ENCODE results near the gene SLCO3A1. TPM values are rescaled to one million over a fixed set of nuclear protein-coding genes. Genes with fewer than 3 reads are reported as not detected.

SLCO3A1 gene
- total RNA-seq, 1 experiment from 2014 or later: 10.1 TPM

GRCh38 chr15:92105611-92106010, 252.1 kb downstream of the SLCO3A1 start:
- Mint-ChIP-seq H3K27me3 (ENCODE audit: insufficient read depth, unreplicated experiment) (no peaks in the 10 kb centered on the region), H3K9me3 (ENCODE audit: unreplicated experiment) (no peaks in the 10 kb centered on the region), H3K4me1 (ENCODE audit: insufficient read depth, unreplicated experiment) (no peaks in the 10 kb centered on the region), H3K27ac (ENCODE audit: low read depth, unreplicated experiment) (no peak overlapping the region), H3K36me3 (ENCODE audit: insufficient read depth, unreplicated experiment) (no peaks in the 10 kb centered on the region), H3K4me3 (ENCODE audit: unreplicated experiment) (no peak overlapping the region)
- ChIA-PET POLR2A (no interaction called here), CTCF (no interaction called here)
- BruUV-seq (replicated peaks): no TSS peak
- no peak for DNase-seq (ENCODE audit: unreplicated experiment)
- TF ChIP-seq CTCF (IDR thresholded peaks at IDR 0.05; ENCODE audit: unreplicated experiment): no peak
- intact Hi-C loops (cut with micrococcal nuclease): no loop called here

- DNase-seq (ENCODE audit: unreplicated experiment): no peak
- H3K9me3 Mint-ChIP-seq (ENCODE audit: unreplicated experiment): no peaks in the 10 kb centered on the region
- CTCF ChIA-PET: interaction anchor here (0.6 to 1.4 kb wide), 5 partner anchors 17 to 829 kb away, joined by 3 to 5 read pairs (median 3); no protein-coding TSS in a partner anchor
- intact Hi-C loops (cut with micrococcal nuclease): no loop called here
- no peaks in the 10 kb centered on the region for H3K4me1 Mint-ChIP-seq (ENCODE audit: insufficient read depth, unreplicated experiment)
- no peak for TF ChIP-seq CTCF (IDR thresholded peaks at IDR 0.05; ENCODE audit: unreplicated experiment)
- no peak overlapping the region for H3K27ac Mint-ChIP-seq (ENCODE audit: low read depth, unreplicated experiment)
- no TSS peak for BruUV-seq (replicated peaks)
- no peaks in the 10 kb centered on the region for H3K27me3 Mint-ChIP-seq (ENCODE audit: insufficient read depth, unreplicated experiment)
- POLR2A ChIA-PET: no interaction called here
- no peaks in the 10 kb centered on the region for H3K36me3 Mint-ChIP-seq (ENCODE audit: insufficient read depth, unreplicated experiment)
- H3K4me3 Mint-ChIP-seq (ENCODE audit: unreplicated experiment): no peak overlapping the region
Observed at GRCh38 chr15:92107510-92107909, 254.0 kb downstream of the SLCO3A1 start.

- Mint-ChIP-seq H3K4me3 (ENCODE audit: unreplicated experiment) (no peak overlapping the region), H3K9me3 (ENCODE audit: unreplicated experiment) (no peaks in the 10 kb centered on the region), H3K4me1 (ENCODE audit: insufficient read depth, unreplicated experiment) (no peaks in the 10 kb centered on the region), H3K27me3 (ENCODE audit: insufficient read depth, unreplicated experiment) (no peaks in the 10 kb centered on the region), H3K36me3 (ENCODE audit: insufficient read depth, unreplicated experiment) (no peaks in the 10 kb centered on the region), H3K27ac (ENCODE audit: low read depth, unreplicated experiment) (no peak overlapping the region)
- no peak for TF ChIP-seq CTCF (IDR thresholded peaks at IDR 0.05; ENCODE audit: unreplicated experiment)
- ChIA-PET CTCF (interaction anchor here (0.6 to 1.0 kb wide), 2 partner anchors 605 to 689 kb away, joined by 3 read pairs; no protein-coding TSS in a partner anchor), POLR2A (no interaction called here)
- no TSS peak for BruUV-seq (replicated peaks)
- intact Hi-C loops (cut with micrococcal nuclease): no loop called here
- DNase-seq (ENCODE audit: unreplicated experiment): no peak
Observed at GRCh38 chr15:92109191-92109873, 255.8 kb downstream of the SLCO3A1 start.

- CTCF ChIA-PET: interaction anchor here (0.6 to 0.9 kb wide), 3 partner anchors 12 to 253 kb away, joined by 3 read pairs; no protein-coding TSS in a partner anchor
- DNase-seq (ENCODE audit: unreplicated experiment): no peak
- BruUV-seq (replicated peaks): no TSS peak
- POLR2A ChIA-PET: no interaction called here
- intact Hi-C loops (cut with micrococcal nuclease): no loop called here
- no peak for TF ChIP-seq CTCF (IDR thresholded peaks at IDR 0.05; ENCODE audit: unreplicated experiment)
- no peaks in the 10 kb centered on the region for H3K9me3 Mint-ChIP-seq (ENCODE audit: unreplicated experiment)
- H3K4me1 Mint-ChIP-seq (ENCODE audit: insufficient read depth, unreplicated experiment): no peaks in the 10 kb centered on the region
- peaks cover 8% of the 10 kb centered on the region for H3K36me3 Mint-ChIP-seq (ENCODE audit: insufficient read depth, unreplicated experiment)
- H3K27ac Mint-ChIP-seq (ENCODE audit: low read depth, unreplicated experiment): no peak overlapping the region
- H3K4me3 Mint-ChIP-seq (ENCODE audit: unreplicated experiment): no peak overlapping the region
- H3K27me3 Mint-ChIP-seq (ENCODE audit: insufficient read depth, unreplicated experiment): no peaks in the 10 kb centered on the region
Observed at GRCh38 chr15:92111291-92111690, 257.8 kb downstream of the SLCO3A1 start.
